ENCODE measurements around the gene SP140L.
A peak's percentile ranks its signal among the peaks of the same experiment; 100 is the strongest.
"Not testable (repeated sequence)": the region's sequence is repeated elsewhere in the genome, so short reads cannot be mapped to it uniquely, and the experiment has no call there.

Gene SP140L

GRCh38 chr2:230430957-230431910 is 104.2 kb downstream of the SP140L start:
- WGBS (ENCODE audit: insufficient coverage): 100% methylated on average over 1 of the region's 1 CpG
- CTCF ChIA-PET: interaction anchor here (1.2 to 2.6 kb wide), 2 partner anchors 14 kb away, joined by 3 to 7 read pairs; no protein-coding TSS in a partner anchor
- no peak overlapping the region for H3K4me3 ChIP-seq (ENCODE audit: control insufficient read depth in 1 of 7, extremely low read depth in 1 of 7, insufficient read depth in 4 of 7, low read depth in 2 of 7, low read length in 6 of 7)
- DNase-seq: no peak
- H3K27me3 ChIP-seq (replicated peaks in 2 of 5; ENCODE audit: control insufficient read depth in 4 of 5, insufficient read depth in 5 of 5, low read length in 4 of 5): no peaks in the 10 kb centered on the region
- H3K27ac ChIP-seq (ENCODE audit: insufficient read depth in 1 of 2, low read depth in 1 of 2, low read length in 2 of 2, poor library complexity in 1 of 2, severe bottlenecking in 2 of 2): no peak overlapping the region
- H3K36me3 ChIP-seq (ENCODE audit: control insufficient read depth in 4 of 4, insufficient read depth in 4 of 4, low read length in 3 of 4): peaks cover 16 to 61% (median 23%) of the 10 kb centered on the region in 4 experiments
- H3K4me1 ChIP-seq (ENCODE audit: control extremely low read depth in 1 of 4, control insufficient read depth in 4 of 4, insufficient read depth in 4 of 4, low read length in 3 of 4): peaks cover 0 to 3% (median 0%) of the 10 kb centered on the region in 4 experiments
- H3K9me3 ChIP-seq (ENCODE audit: control extremely low read depth in 1 of 5, control insufficient read depth in 4 of 5, insufficient read depth in 2 of 5, low read depth in 1 of 5, low read length in 4 of 5): peaks cover 6 to 43% (median 17%) of the 10 kb centered on the region in 5 experiments
- POLR2A ChIA-PET: no interaction called here

- no peak for DNase-seq
- Histone ChIP-seq H3K27ac (ENCODE audit: insufficient read depth in 1 of 2, low read depth in 1 of 2, low read length in 2 of 2, poor library complexity in 1 of 2, severe bottlenecking in 2 of 2) (no peak overlapping the region), H3K36me3 (ENCODE audit: control insufficient read depth in 4 of 4, insufficient read depth in 4 of 4, low read length in 3 of 4) (peaks cover 13 to 50% (median 15%) of the 10 kb centered on the region in 4 experiments), H3K4me3 (ENCODE audit: control insufficient read depth in 1 of 7, extremely low read depth in 1 of 7, insufficient read depth in 4 of 7, low read depth in 2 of 7, low read length in 6 of 7) (no peak overlapping the region), H3K27me3 (replicated peaks in 2 of 5; ENCODE audit: control insufficient read depth in 4 of 5, insufficient read depth in 5 of 5, low read length in 4 of 5) (no peaks in the 10 kb centered on the region), H3K9me3 (ENCODE audit: control extremely low read depth in 1 of 5, control insufficient read depth in 4 of 5, insufficient read depth in 2 of 5, low read depth in 1 of 5, low read length in 4 of 5) (peaks cover 3 to 36% (median 12%) of the 10 kb centered on the region in 5 experiments), H3K4me1 (ENCODE audit: control extremely low read depth in 1 of 4, control insufficient read depth in 4 of 4, insufficient read depth in 4 of 4, low read length in 3 of 4) (peaks cover 5 to 11% (median 9%) of the 10 kb centered on the region in 4 experiments)
- POLR2A ChIA-PET: no interaction called here
- 67% methylated on average over 3 of the region's 4 CpGs for WGBS (ENCODE audit: insufficient coverage)
- CTCF ChIA-PET: interaction anchor here (1.3 kb wide), 1 partner anchor 11 kb away, joined by 3 read pairs; no protein-coding TSS in a partner anchor
Measured at GRCh38 chr2:230434677-230435324, 107.8 kb downstream of the SP140L start.

- no peak for DNase-seq
- Histone ChIP-seq H3K4me3 (ENCODE audit: control insufficient read depth in 1 of 7, extremely low read depth in 1 of 7, insufficient read depth in 4 of 7, low read depth in 2 of 7, low read length in 6 of 7) (no peak overlapping the region), H3K36me3 (ENCODE audit: control insufficient read depth in 4 of 4, insufficient read depth in 4 of 4, low read length in 3 of 4) (peaks cover 7 to 43% (median 12%) of the 10 kb centered on the region in 4 experiments), H3K27ac (ENCODE audit: insufficient read depth in 1 of 2, low read depth in 1 of 2, low read length in 2 of 2, poor library complexity in 1 of 2, severe bottlenecking in 2 of 2) (no peak overlapping the region), H3K4me1 (ENCODE audit: control extremely low read depth in 1 of 4, control insufficient read depth in 4 of 4, insufficient read depth in 4 of 4, low read length in 3 of 4) (peaks cover 8 to 14% (median 11%) of the 10 kb centered on the region in 4 experiments), H3K27me3 (replicated peaks in 2 of 5; ENCODE audit: control insufficient read depth in 4 of 5, insufficient read depth in 5 of 5, low read length in 4 of 5) (no peaks in the 10 kb centered on the region), H3K9me3 (ENCODE audit: control extremely low read depth in 1 of 5, control insufficient read depth in 4 of 5, insufficient read depth in 2 of 5, low read depth in 1 of 5, low read length in 4 of 5) (peaks cover 3 to 30% (median 9%) of the 10 kb centered on the region in 5 experiments)
- CTCF ChIA-PET: interaction anchor here (1.3 kb wide), 1 partner anchor 12 kb away, joined by 3 read pairs; no protein-coding TSS in a partner anchor
- 90% methylated on average over 2 of the region's 2 CpGs for WGBS (ENCODE audit: insufficient coverage)
- POLR2A ChIA-PET: no interaction called here
Measured at GRCh38 chr2:230435431-230435830, 108.4 kb downstream of the SP140L start.

- Histone ChIP-seq H3K36me3 (ENCODE audit: control insufficient read depth in 4 of 4, insufficient read depth in 4 of 4, low read length in 3 of 4) (peaks cover 4 to 29% (median 14%) of the 10 kb centered on the region in 4 experiments), H3K4me1 (ENCODE audit: control extremely low read depth in 1 of 4, control insufficient read depth in 4 of 4, insufficient read depth in 4 of 4, low read length in 3 of 4) (peaks cover 13 to 33% (median 29%) of the 10 kb centered on the region in 4 experiments), H3K9me3 (ENCODE audit: control extremely low read depth in 1 of 5, control insufficient read depth in 4 of 5, insufficient read depth in 2 of 5, low read depth in 1 of 5, low read length in 4 of 5) (peaks cover 0 to 16% (median 6%) of the 10 kb centered on the region in 5 experiments), H3K4me3 (ENCODE audit: control insufficient read depth in 1 of 7, extremely low read depth in 1 of 7, insufficient read depth in 4 of 7, low read depth in 2 of 7, low read length in 6 of 7) (peak overlapping the region in 1 of 7 experiments; percentile 43)
- H3K27me3 ChIP-seq (replicated peaks in 2 of 5; ENCODE audit: control insufficient read depth in 4 of 5, insufficient read depth in 5 of 5, low read length in 4 of 5); DNase-seq; H3K27ac ChIP-seq (ENCODE audit: insufficient read depth in 1 of 2, low read depth in 1 of 2, low read length in 2 of 2, poor library complexity in 1 of 2, severe bottlenecking in 2 of 2); CTCF ChIA-PET: not testable (repeated sequence)
- POLR2A ChIA-PET: interaction anchor here (0.6 kb wide), 1 partner anchor 24 kb away, joined by 4 read pairs; no protein-coding TSS in a partner anchor
Measured at GRCh38 chr2:230439121-230439520, 112.1 kb downstream of the SP140L start.

GRCh38 chr2:230439590-230439989 is 112.6 kb downstream of the SP140L start:
- peak overlapping the region in 1 of 7 experiments; percentile 1 for H3K4me3 ChIP-seq (ENCODE audit: control insufficient read depth in 1 of 7, extremely low read depth in 1 of 7, insufficient read depth in 4 of 7, low read depth in 2 of 7, low read length in 6 of 7)
- H3K27me3 ChIP-seq (replicated peaks in 2 of 5; ENCODE audit: control insufficient read depth in 4 of 5, insufficient read depth in 5 of 5, low read length in 4 of 5): no peaks in the 10 kb centered on the region
- H3K4me1 ChIP-seq (ENCODE audit: control extremely low read depth in 1 of 4, control insufficient read depth in 4 of 4, insufficient read depth in 4 of 4, low read length in 3 of 4): peaks cover 13 to 35% (median 29%) of the 10 kb centered on the region in 4 experiments
- ChIA-PET POLR2A (interaction anchor here (0.6 kb wide), 1 partner anchor 24 kb away, joined by 4 read pairs; no protein-coding TSS in a partner anchor), CTCF (no interaction called here)
- H3K27ac ChIP-seq (ENCODE audit: insufficient read depth in 1 of 2, low read depth in 1 of 2, low read length in 2 of 2, poor library complexity in 1 of 2, severe bottlenecking in 2 of 2): peak overlapping the region in 1 of 2 experiments; percentile 49
- H3K36me3 ChIP-seq (ENCODE audit: control insufficient read depth in 4 of 4, insufficient read depth in 4 of 4, low read length in 3 of 4): peaks cover 4 to 33% (median 18%) of the 10 kb centered on the region in 4 experiments
- H3K9me3 ChIP-seq (ENCODE audit: control extremely low read depth in 1 of 5, control insufficient read depth in 4 of 5, insufficient read depth in 2 of 5, low read depth in 1 of 5, low read length in 4 of 5): peaks cover 0 to 16% (median 6%) of the 10 kb centered on the region in 5 experiments
- 0% methylated on average over 1 of the region's 2 CpGs for WGBS (ENCODE audit: insufficient coverage)
- peak; percentile 49 to 86 (median 69) for DNase-seq

GRCh38 chr2:230441227-230441897 is 114.4 kb downstream of the SP140L start:
- Histone ChIP-seq H3K27me3 (replicated peaks in 2 of 5; ENCODE audit: control insufficient read depth in 4 of 5, insufficient read depth in 5 of 5, low read length in 4 of 5) (no peaks in the 10 kb centered on the region), H3K4me3 (ENCODE audit: control insufficient read depth in 1 of 7, extremely low read depth in 1 of 7, insufficient read depth in 4 of 7, low read depth in 2 of 7, low read length in 6 of 7) (peak overlapping the region in 4 of 7 experiments; percentile 2 to 48 (median 25)), H3K4me1 (ENCODE audit: control extremely low read depth in 1 of 4, control insufficient read depth in 4 of 4, insufficient read depth in 4 of 4, low read length in 3 of 4) (peaks cover 13 to 38% (median 29%) of the 10 kb centered on the region in 4 experiments), H3K36me3 (ENCODE audit: control insufficient read depth in 4 of 4, insufficient read depth in 4 of 4, low read length in 3 of 4) (peaks cover 4 to 44% (median 22%) of the 10 kb centered on the region in 4 experiments), H3K27ac (ENCODE audit: insufficient read depth in 1 of 2, low read depth in 1 of 2, low read length in 2 of 2, poor library complexity in 1 of 2, severe bottlenecking in 2 of 2) (peak overlapping the region; percentile 9 to 38), H3K9me3 (ENCODE audit: control extremely low read depth in 1 of 5, control insufficient read depth in 4 of 5, insufficient read depth in 2 of 5, low read depth in 1 of 5, low read length in 4 of 5) (peaks cover 0 to 6% (median 2%) of the 10 kb centered on the region in 5 experiments)
- CTCF ChIA-PET: no interaction called here
- DNase-seq: peak; percentile 19 to 84 (median 76)
- POLR2A ChIA-PET: no interaction called here
- 4% methylated on average over 3 of the region's 4 CpGs for WGBS (ENCODE audit: insufficient coverage)
